HG03457 (cell line): ENCODE results near the gene NRG3.

Experiments
- ATAC-seq: cut with Tn5 transposase; IDR thresholded peaks from one replicate; pipeline ENCODE4 v1.9.1; 2021; ENCODE audit warnings: moderate number of reproducible peaks; ENCODE audit not compliant: unreplicated experiment

NRG3 gene

DNA sequence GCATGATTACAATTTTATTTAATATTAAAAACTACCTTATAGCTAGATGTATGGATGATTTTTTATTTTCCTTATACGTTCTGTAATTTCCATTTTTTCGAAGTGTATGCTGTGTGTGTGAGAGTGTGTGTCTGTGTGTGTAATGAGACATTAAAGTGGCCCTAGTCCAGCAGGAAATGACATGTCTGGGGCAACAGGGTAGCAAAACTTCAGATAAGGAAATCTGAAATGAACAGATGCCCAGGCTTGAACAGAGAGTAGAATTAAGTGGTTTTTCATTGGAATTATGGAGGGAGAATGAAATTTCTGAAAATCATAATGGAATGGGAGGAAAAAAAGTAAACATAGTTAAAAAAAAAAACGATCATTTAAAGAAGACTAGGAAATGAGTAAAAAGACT is 200.6 kb downstream of the NRG3 start:
- no peak for ATAC-seq

DNA sequence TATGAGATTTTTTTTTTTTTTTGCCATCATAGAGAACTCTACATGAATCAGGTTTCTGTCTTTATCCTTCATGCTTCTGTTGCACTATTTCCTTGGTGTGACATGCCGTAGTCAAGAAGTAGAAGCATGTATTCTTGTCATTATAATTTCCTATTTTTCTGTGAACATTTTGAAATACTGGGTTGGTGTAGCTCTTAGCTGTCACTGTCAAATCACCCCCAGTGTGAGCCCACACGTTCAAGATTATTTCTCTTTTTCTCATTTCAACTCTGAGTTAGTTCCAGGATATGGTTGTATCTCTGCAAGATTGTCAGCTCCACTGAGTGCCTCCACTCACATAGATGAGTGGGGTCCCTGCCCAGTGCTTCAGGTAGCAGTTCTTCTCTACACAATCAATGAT is 209.5 kb downstream of the NRG3 start:
- ATAC-seq, result no peak

DNA sequence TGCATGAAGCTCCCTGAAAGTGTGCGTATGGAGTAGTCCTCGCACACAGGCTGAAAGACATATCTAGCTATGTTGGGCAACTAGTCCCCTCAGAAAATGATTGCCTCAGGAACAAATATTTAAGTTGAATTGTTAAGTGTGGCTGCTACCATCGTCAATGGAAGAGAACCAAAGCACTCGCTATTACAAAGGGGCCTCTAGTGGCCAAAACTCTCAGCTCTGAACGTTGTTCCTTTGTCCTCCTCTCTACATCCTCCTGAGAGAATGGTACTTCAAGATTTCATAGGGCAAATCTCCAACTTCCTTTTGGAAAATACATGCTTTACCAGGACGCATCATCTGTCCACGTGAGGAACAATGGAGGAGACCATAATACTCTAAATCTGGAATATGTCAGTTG is 209.9 kb downstream of the NRG3 start:
- no peak for ATAC-seq

DNA sequence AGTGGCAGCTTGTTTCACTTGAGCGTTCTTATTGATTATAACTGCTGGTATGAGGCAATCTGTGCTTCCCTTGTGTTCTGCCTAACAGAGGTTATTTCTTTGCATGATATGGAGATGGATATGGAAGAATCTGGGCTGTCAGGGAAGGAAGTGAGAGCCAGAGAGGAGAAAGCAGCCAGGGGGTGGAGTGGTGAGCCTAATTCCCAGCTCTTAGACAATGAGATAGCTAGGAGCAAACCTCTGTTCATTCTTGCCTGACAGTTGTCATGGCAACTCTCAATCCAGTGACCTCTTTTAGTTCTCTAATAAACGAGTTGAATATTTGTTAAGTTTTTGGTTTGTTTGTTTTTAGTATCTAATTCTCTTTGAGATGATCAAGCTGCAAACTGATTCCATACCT is 214.3 kb downstream of the NRG3 start:
- ATAC-seq, result no peak

DNA sequence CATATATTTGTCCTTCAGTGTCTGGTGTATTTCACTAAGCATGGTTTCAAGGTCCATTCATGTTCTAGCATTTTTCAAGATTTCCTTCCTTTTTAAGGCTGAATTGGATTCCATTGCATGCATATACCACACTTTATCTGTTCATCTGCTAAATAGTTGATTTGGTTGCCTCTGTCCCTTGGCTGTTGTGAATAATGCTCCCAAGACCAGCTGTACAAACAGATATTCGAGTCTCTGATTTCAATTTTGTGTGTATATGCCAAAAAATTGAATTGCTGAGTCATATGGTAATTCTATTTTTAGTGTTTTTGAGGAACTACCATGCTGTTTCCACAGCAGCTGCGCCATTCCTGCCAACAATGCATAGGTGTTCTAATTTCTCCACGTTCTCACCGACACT is 216.4 kb downstream of the NRG3 start:
- ATAC-seq, result no peak

DNA sequence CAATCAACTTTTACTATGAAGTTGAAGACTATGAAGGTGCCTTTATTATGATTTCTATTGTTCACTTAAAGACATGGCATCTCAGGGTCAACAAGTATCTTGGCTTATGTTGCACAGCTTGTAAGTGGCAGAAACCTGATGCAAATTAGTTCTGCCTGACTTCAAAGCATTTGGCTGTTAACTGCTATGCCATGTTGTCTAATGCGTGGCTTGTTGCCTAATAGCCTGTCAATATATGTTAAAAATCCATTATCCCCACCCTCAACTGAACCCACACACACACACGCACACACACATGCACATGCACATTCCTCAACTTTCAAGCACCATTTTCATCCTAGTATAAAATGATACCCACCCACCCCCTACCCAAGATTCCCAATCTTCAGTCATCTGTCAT is 217.1 kb downstream of the NRG3 start:
- ATAC-seq, result no peak

DNA sequence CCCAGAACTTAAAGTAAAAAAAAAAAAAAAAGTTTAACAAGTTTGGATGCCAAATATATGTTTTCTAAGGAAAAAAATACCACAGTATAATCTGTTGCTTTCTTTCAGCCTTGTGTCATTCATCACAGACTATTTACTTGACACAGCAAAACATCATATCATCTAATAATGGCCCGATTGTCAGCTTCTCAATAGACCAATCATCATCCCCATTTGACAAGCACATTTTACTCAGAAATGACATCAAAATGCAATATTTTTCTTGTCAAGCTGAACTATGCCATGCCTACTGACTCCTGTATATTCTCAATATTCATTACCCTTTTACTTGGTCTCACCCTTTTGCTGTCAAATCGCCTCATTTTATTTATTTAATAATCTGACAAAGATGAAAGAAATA is 249.7 kb downstream of the NRG3 start:
- ATAC-seq, result no peak

DNA sequence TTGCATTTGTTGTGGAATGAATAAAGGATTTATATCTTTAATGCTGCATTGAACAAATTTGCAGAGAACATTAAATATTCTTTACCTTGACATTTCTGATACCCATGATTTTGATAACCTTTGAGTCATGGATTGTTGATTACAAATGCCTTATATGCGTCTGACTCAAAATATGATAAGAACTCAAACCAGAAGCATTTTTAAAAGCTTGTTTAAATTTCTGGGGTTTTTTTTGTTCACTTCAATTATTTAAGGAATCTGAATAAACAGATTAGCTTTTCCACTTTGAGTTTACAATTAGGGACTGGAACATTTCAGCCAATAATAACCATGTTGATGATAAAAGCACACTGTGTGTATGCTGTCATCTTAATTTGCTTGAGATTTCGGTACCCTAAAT is 253.5 kb downstream of the NRG3 start:
- ATAC-seq, result no peak

DNA sequence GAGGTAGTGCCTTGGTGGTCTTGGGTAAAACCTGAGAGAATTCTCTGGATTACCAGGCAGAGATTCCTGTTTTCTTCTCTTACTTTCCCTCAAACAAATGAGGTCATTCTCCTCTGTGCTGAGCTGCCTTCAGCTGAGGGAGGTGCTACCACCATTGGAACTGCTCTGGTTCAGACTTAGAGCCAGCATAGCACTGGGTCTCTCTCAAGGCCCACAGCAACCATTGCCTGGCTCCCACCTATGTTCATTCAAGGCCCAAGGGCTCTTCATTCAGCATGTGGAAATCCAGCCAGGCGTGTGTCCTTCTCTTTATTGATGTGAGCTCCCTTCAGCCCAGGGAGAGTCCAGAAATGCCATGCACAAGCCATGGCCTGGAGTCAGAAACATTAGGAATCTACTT is 261.1 kb downstream of the NRG3 start:
- ATAC-seq, result no peak

DNA sequence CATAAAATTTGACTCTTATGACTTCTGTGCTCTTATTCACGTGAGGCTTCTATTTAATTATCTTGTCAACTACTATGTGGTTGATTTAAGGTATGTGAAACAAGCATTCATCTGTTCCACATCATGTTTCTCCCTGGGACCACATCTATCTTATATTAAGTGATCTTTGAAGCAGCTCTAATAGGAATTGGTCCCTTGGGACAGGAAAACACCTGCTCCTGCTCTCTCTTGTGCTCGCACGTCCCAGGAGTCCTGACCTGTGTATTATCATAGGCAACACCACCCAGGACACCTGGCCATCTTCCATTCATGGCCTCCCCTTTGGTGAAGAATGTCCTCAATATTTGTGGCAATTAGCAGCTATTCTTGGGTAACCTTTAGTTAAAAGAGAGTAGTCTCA is 269.2 kb downstream of the NRG3 start:
- no peak for ATAC-seq

DNA sequence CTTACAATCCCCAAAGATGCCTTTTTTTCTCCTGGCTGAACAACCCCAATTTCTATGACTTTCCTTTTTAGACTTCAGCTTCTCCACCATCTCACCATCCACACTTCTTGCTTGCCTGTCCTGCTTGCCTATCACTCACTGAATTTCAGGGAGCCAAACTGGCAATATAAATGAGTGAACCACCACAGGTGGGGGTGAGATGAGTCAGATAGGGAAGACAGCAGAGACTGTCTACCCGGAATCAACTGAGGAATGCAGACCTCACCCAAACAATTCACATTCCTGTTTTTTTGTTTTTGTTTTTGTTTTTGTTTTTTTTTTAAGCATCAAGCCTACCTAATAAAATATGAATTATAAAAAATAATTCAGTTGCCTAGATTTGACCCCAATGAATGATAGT is 273.8 kb downstream of the NRG3 start:
- no peak for ATAC-seq

DNA sequence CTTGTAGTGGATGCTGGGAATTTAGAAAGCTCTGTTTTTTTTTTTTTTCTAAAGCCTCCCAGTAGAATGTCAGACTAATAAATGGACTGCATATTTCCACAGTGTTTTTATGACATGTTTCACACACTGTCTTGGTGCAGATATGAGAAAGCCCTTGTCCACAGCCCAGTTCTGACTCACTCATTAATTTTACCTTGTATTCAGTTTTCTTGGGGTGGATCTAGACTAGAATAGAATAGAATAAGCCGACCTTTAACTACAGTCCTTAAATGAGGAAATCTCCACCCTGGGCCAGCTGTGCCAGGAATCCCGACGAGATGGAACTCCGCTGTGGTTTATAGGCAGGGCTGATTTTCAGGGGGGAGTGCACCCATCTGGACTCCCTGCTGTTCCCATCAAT is 274.7 kb downstream of the NRG3 start:
- no peak for ATAC-seq

DNA sequence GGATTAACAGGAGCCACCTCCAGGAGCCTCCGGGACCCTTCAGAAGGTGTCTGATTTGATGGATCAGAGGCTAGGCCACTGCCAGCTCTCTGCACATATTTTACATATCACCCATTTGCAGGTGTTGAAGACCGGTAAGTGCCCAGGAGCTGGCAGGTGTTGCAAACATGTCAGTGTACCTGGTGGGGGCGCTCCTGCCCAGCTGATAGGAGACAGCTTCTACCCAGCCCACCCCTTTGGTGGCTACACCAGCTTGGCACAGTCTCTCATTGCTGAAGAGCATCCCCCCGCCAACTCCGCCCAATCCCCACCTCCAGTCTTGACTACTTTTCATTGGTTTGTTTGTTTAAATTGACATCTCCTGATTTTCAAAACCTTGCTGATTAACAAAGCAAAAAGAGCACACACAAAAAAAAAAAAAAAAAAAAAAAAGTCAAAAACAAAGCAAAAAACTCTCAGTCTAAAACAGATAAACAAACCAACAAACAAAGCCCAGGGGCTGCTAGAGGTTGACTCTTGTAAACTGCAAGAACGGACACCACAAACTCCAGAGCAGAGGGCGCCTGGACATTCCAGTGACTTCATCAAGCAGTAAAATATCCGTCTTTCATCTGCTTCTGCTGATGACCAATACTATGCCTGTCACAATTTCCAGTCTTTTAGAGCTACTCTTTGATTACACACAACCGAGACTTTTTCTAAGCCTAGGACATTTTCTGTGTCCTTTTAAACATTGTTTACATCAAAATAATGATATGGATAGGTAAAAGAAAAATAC is 275.3 kb downstream of the NRG3 start:
- no peak for ATAC-seq

DNA sequence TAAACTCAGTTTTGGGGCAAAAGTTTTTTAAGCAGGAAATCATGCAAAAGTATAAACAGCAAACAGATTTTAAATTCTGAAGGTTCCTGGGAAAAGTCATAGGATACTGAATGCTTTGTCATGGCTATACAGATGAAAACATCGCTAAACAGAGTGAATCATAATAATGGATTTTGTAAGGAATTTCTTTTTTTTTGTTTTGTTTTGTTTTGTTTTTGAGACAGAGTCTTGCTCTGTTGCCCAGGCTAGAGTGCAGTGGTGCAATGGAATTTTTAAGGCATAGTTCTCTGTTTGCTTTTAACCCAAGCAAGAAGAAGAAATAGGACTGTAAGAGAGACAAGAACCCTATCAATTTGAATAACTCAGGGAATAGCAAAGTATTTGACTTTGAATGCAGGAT is 285.3 kb downstream of the NRG3 start:
- ATAC-seq, result no peak

DNA sequence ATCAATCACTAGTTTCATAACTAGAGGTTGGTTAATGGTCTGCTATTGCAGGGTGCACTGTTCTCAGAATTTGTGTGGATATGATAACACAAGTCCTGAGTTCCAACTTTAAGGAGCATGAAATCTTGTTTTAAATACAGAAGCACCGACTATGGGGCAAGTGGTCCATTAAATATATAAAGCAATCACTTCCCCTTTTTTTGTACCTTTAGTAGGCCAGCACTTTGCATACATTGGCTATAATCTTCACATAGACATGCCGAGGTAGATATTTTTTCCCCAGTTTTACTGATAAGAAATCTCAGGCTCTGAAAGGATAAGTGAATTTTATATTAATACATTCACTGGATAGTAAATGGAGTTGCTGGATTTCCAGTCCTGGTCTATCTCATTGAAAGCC is 286.3 kb downstream of the NRG3 start:
- ATAC-seq, result no peak

DNA sequence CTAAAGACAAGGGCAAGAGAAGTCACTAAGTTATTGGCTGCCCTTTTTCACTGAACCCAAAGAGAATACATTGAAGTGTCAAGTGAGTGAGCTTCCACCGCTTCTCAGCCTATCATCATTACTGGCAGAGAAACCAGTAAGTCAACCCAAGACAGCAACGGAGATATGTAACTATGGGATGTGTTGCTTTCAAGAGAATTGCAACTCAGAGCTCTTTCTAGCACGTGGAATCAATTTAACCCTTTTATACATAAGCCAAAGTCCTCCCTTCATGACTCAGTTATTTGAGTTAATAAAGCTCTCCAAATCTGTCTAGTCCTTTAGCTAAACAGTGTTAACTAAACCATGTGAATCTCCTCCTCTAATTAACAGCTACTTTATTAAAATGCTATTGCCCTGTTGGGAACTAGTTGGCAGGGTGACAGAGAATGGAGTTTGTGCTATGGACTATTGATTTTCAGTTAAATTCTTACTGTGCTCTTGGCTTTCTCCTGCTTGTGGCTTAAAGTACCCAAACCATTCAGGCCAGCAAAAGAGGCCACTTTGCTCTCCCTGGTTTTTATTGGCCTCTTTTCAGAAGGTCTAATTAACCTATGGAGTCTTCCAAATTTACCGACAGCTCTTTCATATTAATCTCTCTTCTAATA is 287.7 kb downstream of the NRG3 start:
- ATAC-seq, result no peak

DNA sequence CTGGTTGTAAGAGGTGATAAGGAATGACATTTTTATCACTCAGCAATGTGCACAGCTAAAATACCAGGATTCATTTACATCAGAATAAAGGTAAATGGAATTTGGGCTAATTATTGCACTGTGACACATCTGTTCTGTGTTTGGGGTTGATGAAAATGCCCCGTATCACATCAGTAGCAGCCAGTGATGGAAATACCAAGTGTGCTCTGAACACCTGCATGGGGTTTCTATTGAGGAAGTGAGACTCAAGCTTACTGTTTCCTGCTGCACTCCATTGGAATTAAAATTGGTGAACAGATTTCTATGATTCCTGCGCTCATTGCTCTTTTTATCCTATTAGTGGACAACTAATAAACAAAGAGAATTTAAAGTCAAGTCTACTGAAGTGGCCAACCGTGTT is 296.9 kb downstream of the NRG3 start:
- no peak for ATAC-seq

DNA sequence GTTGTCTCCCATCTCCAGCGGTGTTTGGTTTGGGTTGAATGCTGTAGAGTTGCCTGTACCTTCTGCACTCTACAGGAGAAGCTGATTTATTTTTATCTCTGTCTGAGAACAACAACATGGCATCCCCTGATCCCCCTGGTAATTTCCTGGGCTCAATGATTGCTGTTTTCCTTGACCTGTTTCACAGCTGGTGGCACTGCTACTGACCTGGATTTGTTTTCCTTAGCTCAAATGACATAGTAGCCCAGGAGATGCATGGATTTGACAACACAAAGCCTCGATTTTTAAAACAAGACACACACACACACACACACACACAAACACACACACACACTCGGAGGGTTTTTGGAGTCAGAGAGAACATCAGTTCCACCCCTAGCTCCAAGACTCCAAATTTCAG is 301.6 kb downstream of the NRG3 start:
- ATAC-seq, result no peak

DNA sequence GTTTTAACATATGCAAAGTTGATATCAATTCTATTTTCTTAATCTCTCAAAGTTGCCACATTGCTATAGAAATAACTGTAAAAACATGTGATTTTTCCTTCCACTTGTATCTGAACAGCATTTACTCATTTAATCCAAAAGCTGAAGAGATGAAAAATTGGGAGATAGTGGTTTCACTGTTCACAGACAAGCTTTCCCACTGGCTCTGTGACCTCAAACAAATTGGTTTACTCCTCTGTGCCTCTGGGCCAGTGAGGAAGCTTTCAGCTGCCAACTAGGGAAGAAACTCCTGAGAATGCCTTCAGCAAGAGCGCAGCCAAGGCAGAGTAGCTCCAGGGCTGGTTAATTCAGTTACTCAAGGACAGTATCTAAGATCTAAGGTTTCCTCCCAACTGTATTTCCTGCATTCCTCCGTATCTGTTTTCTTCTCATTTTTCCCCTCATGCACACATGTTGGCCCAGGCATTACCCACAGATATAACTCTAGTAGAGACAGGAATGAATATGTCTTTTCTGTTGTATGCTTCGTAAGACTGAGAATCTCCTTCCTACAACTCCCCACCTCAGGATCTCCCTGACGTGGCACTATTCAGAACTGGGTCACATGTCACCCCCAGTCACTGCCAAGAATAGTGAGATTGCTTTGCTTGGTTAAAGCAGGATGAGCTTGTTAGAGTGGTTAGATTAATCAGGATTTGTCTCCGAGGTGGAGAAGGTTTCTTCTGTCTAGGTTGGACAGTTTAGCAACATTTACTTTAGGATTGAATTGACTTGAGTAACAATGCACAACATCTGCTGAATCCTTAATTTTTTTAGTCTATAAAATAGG is 315.7 kb downstream of the NRG3 start:
- no peak for ATAC-seq

DNA sequence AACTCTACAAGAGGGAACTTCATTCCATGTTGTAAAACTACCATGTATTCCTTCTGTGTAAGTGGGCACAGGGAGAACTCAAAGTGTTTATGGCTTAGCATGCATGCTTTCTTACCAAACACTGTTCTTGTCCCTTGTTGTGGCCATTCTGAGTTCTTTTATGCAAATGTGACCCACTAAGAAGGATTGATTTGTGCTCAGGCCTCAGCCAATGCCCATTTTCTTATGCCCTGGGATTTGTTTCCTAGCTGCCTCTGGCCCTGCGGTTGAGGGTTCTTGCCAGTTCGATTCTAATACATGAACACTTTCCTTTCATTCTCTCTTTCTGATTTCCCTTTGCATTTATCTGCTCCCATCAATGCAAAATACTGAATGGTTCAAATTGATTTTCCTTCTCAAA is 316.7 kb downstream of the NRG3 start:
- no peak for ATAC-seq

DNA sequence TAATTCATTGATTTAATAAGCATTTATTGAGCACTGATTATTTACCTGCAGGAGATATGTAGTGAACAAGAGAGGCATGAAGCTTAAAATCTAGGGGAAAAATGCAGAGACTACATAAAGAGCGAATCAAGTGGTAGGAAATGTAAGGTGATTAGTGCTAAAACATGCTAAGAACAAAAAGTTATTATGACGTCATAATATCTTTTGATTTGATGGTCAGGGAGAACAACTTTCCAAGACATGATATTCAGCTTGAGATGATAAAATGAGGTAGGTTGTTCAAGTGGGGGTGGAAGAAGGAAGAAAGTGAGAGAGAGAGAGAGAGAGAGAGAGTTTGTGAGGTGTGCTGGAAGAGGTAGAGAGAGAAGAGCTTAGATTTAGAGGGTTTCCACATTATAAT is 317.7 kb downstream of the NRG3 start:
- no peak for ATAC-seq

DNA sequence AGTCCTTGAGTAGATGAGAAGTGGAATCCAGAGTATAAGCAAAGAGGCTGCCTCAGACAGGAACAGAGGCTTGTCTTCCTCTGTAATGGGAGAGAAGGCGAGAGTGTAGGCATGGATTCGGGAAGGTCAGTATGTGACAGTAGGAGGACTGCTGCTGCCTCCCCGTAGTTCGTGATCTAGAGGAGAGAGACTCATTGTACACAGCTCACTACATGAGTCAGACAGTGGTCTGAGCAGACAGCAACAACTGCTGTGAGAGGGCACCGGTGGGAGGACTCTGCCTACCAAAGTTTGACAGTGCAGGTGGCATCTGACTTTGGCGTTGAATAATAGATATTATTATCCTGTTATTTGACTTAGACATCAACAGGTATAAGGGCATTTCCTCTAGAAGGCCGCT is 319.4 kb downstream of the NRG3 start:
- ATAC-seq, result no peak
